ENCODE results near the gene TIMP2.
"Not testable (repeated sequence)": the region's sequence is repeated elsewhere in the genome, so short reads cannot be mapped to it uniquely, and the experiment has no call there.

Gene TIMP2

GRCh38 chr17:78885956-78886355, 39.2 kb downstream of the TIMP2 start:
- no peak for DNase-seq

DNA sequence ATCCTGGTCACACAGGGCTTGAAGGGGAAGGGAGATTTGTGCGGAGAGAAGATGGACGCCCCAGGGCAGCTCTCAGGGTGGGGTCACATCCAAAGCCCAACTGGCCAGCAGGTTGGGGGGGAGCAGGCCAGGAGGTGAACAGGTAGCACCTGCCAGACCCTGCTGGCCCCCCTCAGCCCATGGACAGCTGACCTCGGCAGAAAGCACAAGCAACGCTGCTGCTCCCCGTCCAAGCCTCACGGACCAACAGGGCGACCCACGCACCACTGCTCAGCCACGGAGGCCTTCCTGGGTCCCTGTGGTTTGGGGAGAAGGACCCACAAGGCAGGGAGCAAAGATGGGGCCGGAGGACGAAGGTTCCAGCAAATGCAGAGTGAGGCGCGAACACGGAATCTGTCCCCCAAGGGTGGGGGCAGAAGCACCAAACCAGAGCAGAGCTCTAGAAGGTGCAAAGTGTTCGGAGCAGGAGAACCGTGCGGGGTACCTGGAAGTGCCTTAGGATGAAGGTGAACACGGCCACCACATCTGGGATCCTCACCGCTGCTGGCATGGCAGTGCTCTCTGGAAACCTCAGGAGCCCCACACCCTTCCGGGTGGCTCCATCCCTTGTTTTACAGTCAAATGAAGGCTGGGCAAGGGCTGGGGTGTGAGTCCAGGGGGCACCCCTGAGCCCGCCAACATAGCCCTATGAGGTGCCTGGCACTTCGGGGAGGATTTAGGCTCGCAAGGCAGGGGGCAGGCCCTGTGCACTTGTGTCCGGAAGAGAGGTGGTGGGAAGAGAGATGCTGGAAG, 40.1 kb downstream of the TIMP2 start:
- DNase-seq: no peak

DNA sequence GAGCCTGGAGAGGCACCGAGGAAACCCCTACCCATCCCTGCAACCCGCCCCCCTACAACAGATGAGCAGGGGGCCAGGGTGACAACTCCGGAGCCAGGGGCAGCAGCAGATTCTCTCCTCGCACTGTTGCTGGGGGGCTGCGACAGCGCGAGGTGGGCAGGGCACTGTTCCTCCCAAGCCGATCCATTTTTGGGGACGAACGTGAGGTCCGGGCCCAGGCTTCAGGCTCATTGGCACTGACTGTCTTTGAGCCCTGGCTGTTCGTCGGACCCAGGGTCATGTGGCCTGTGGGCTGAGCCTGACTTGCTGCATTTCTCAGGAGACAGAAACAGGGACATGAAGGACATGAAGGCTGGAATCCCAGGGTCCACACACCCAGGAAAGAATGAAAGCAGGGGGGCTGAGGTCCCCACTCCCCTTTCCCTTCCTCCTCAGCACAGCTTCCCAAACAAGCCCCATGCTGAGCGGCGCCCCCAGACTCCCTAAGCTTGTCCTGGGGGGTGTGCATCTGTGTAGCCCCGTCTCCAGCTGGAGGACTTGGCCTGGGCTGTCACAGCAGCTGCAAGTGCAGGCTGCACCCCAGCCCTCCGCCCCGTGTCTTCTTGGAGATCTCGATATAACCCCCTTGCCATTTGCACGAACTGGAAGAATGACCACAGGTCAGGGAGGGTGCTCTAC, 40.9 kb downstream of the TIMP2 start:
- no peak for DNase-seq

GRCh38 chr17:78883533-78884131, 41.6 kb downstream of the TIMP2 start:
- DNase-seq: no peak

DNA sequence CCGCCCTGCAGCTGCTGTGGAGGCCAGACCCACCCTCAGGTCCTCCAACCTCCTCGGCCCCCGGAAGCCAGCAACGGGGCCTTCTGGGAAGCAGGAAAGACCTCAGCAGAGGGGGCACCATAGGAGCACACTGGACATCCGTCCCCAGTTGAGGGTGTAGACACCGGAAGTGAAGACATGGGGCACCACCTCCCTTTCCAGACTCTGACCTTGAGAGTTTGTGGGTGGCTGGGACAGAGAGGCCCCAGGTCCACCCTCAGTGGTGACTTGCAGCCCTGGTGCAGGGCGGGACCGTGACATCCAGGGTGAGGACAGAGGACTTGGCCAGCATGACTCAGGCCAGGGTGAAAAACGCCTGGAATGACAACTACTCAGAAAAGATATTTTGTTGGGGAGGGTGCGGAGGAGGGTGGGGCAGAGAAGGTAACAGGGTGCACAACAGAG, 42.1 kb downstream of the TIMP2 start:
- no peak for DNase-seq

DNA sequence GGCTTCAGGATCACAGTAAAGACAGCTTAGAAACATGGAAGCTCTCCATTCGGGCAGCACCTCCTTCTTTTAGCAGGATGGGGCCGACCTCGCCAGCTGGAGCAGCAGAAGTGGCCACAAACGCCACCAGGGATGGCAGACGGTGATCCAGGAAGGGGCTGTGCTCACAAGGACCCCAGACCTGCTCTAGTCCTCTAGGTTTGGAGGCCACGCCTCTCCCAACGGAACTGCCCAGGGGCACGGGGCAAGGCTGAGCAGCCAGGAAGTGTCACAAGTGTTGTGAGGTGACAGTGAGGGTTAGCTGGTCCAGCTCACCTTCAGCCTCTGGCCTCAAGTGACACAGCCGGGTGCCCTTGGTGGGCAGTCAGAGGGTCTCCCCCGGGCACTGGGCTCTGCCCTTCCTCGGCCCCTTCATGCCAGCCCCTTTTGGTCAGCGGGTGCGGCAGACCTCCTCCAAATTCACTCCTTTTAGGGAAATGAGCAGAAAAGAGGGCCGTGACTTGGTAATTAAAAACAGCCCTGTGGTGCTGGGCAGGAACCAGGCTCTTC, 42.6 kb downstream of the TIMP2 start:
- DNase-seq: no peak

DNA sequence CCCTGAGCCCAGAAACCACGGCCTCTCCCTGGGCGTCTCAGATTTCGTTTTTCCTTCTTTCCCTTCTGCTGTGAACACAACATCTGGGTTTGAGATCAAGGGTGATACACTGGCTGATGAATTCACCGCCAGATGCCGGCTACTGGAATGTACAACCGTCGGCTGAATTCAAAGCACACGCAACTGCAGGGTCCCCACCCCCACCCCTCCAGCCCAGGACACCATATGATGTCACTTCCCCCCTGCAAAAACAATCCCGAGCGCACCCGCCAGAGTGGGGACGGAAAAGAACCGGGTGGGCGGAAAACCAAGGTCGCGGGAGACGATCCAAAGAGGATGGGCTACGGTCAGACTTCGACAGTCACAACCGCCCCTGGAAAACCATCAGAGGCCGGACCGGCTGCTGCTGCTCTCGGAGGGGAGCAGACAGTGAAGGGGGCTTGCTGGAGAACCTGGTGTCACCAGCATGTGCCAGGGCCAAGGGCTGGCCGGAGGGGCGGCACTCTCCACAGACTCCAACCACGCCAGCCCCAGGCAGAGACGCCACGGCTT, 45.5 kb downstream of the TIMP2 start:
- DNase-seq: peak in 1 of 4 experiments; percentile 12

DNA sequence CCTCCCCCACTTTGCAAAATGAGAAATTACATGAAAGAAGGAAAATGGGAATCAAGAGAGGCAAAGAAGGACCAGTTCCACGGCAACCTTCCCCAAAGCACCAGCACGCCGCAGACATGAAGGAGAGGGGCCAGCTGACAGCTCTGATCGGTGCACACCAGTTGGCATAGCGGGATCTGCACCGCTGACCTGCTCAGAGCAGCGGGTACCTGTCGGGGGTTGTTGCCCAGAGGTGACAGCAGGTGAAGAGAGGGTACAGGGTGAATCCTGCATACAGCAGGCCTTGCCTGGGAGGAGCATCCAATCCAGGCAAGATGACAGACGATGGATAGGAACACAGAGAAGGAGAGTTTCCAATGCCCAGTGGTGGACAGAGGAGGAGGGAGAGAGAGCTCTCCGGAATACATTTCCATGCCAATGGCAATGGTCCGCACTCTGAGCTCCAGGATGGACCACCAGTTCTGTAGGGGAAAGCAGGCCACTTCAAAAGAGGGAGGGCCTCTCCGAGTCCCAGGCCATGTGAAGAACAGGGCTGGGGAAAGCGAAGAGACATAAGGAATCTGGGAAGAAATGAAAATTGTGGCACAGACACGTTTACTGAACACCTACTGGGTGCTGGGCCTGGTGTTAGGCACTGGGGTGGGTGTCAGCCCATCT, 46.2 kb downstream of the TIMP2 start:
- no peak for DNase-seq

GRCh38 chr17:78878261-78878660, 46.9 kb downstream of the TIMP2 start:
- DNase-seq: no peak

DNA sequence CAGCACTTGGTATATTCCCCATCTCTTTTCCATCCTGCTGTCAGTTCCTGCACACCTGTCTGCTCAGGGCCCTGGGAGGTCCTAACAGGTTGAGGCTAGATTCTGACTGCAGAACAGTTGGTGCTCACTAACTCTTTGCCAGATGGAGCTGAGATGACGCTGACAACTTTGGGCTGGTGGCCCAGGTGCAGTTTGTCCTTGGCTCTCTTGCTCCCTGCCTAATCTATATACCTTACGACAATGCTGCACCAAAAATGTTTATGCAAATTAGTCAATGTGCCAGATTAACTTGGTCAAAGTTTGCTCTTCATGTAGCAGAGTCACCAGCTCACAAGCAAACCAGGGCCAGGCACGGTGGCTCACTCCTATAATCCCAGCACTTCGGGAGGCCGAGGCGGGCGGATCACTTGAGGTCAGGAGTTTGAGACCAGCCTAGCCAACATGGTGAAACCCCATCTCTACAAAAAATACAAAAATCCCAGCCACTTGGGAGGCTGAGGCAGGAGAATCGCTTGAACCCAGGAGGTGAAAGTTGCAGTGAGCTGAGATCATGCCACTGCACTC, 48.2 kb downstream of the TIMP2 start:
- not testable (repeated sequence) for DNase-seq

- no peak for DNase-seq
These were observed 49.0 kb downstream of the TIMP2 start for GRCh38 chr17:78876094-78876597.

- no peak for DNase-seq
These were observed 49.7 kb downstream of the TIMP2 start for GRCh38 chr17:78875363-78876093.

- DNase-seq: no peak
These were observed 51.5 kb downstream of the TIMP2 start for GRCh38 chr17:78873519-78874340.

- DNase-seq: no peak
These were observed 52.7 kb downstream of the TIMP2 start for GRCh38 chr17:78872486-78872885.

- no peak for DNase-seq
These were observed 54.6 kb downstream of the TIMP2 start for GRCh38 chr17:78870621-78871020.

DNA sequence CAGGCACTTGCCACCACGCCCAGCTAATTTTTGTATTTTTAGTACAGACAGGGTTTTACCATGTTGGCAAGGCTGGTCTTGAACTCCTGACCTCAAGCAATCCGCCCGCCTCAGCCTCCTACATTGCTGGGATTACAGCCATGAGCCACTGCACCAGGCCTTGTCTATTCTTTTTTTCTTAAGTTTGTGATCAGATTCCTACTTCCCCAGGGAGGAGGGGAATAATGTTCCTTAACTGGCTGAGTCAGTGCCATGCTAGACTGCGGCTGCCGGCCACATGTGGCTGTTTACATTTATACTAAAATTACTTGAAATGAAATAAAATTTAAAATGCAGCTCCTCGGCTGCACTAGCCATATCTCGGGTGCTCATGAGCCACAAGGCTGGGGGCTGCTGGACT, 56.8 kb downstream of the TIMP2 start:
- no peak for DNase-seq

DNA sequence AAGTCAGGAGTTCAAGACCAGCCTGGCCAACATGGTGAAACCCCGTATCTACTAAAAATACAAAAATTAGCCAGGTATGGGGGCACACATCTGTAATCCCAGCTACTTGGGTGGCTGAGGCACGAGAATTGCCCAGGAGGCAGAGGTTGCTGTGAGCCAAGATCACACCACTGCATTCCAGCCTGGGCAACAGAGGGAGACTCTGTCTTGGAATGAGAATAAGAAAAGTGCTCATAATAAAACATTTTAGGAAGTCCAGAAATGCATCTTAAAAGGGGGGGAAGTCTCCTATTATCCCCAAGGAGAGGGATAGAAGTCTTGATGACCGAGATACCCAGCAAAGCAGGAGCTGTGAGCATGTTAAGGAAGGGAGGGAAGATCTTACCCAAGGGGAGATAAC, 58.1 kb downstream of the TIMP2 start:
- DNase-seq: not testable (repeated sequence)

GRCh38 chr17:78865682-78866390, 59.4 kb downstream of the TIMP2 start:
- peak; percentile 19 to 57 (median 31) for DNase-seq

DNA sequence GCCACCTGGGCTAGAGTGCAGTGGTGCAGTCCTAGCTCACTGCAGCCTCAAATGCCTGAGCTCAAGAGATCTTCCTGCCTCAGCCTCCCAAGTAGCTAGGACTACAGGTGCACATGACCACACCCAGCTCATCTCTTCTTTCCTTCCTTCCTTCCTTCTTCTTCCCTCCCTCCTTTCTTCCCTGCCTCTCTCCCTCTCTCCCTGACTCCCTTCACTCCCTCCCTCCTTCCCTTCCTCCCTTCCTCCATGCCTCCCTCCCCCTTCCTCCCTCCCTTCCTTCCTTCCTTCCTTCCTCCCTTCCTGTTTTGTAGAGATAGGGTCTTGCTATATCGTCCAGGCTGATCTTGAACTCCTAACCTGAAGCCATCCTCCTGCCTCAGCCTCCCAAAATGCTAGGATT, 61.1 kb downstream of the TIMP2 start:
- no peak for DNase-seq
